HG03432 (cell line): ENCODE measurements around the gene CCT8L2.
"Not testable (repeated sequence)": the region's sequence is repeated elsewhere in the genome, so short reads cannot be mapped to it uniquely, and the experiment has no call there.

ENCODE experiments used
- ATAC-seq: cut with Tn5 transposase; IDR thresholded peaks from one replicate; pipeline ENCODE4 v1.9.1; 2021; ENCODE audit warnings: mild to moderate bottlenecking, moderate library complexity; ENCODE audit not compliant: unreplicated experiment

CCT8L2 gene

GRCh38 chr22:16599648-16600047 lies 7.0 kb upstream of the CCT8L2 start:
- not testable (repeated sequence) for ATAC-seq

- not testable (repeated sequence) for ATAC-seq
These were observed 2.6 kb upstream of the CCT8L2 start for GRCh38 chr22:16595251-16595650.

- ATAC-seq: no peak
These were observed 1.4 kb upstream of the CCT8L2 start for GRCh38 chr22:16594026-16594425.

GRCh38 chr22:16592231-16592630 lies 379 bp downstream of the CCT8L2 start:
- not testable (repeated sequence) for ATAC-seq

- ATAC-seq: not testable (repeated sequence)
These were observed 1.5 kb downstream of the CCT8L2 start for GRCh38 chr22:16591136-16591535.

- no peak for ATAC-seq
These were observed 5.6 kb downstream of the CCT8L2 start for GRCh38 chr22:16586991-16587390.

GRCh38 chr22:16586170-16586569 lies 6.4 kb downstream of the CCT8L2 start:
- ATAC-seq: no peak

GRCh38 chr22:16580872-16581271 lies 11.7 kb downstream of the CCT8L2 start:
- ATAC-seq: not testable (repeated sequence)

GRCh38 chr22:16569240-16569834 lies 23.3 kb downstream of the CCT8L2 start:
- not testable (repeated sequence) for ATAC-seq

GRCh38 chr22:16568425-16568758 lies 24.2 kb downstream of the CCT8L2 start:
- ATAC-seq: no peak

- not testable (repeated sequence) for ATAC-seq
These were observed 24.8 kb downstream of the CCT8L2 start for GRCh38 chr22:16567617-16568424.

- not testable (repeated sequence) for ATAC-seq
These were observed 26.0 kb downstream of the CCT8L2 start for GRCh38 chr22:16566421-16567151.

- not testable (repeated sequence) for ATAC-seq
These were observed 26.8 kb downstream of the CCT8L2 start for GRCh38 chr22:16565585-16566420.

- not testable (repeated sequence) for ATAC-seq
These were observed 27.6 kb downstream of the CCT8L2 start for GRCh38 chr22:16564837-16565584.

GRCh38 chr22:16563555-16564520 lies 28.8 kb downstream of the CCT8L2 start:
- ATAC-seq: no peak

GRCh38 chr22:16562711-16563554 lies 29.7 kb downstream of the CCT8L2 start:
- ATAC-seq: no peak

GRCh38 chr22:16561093-16561658 lies 31.4 kb downstream of the CCT8L2 start:
- ATAC-seq: not testable (repeated sequence)

- ATAC-seq: not testable (repeated sequence)
These were observed 32.0 kb downstream of the CCT8L2 start for GRCh38 chr22:16560651-16561050.
